ENCODE data around the gene NCOA3. TPM values are rescaled to one million over a fixed set of nuclear protein-coding genes. Genes with fewer than 3 reads are reported as not detected.
A peak's percentile ranks its signal among the peaks of the same experiment; 100 is the strongest.

NCOA3 gene
- total and polyA plus RNA-seq, 10 of the 15 experiments (the other 5 are each of a cell fraction or from before 2014, with no cell fraction given), result 16.9 to 96.2 (median 73.6) TPM

DNA sequence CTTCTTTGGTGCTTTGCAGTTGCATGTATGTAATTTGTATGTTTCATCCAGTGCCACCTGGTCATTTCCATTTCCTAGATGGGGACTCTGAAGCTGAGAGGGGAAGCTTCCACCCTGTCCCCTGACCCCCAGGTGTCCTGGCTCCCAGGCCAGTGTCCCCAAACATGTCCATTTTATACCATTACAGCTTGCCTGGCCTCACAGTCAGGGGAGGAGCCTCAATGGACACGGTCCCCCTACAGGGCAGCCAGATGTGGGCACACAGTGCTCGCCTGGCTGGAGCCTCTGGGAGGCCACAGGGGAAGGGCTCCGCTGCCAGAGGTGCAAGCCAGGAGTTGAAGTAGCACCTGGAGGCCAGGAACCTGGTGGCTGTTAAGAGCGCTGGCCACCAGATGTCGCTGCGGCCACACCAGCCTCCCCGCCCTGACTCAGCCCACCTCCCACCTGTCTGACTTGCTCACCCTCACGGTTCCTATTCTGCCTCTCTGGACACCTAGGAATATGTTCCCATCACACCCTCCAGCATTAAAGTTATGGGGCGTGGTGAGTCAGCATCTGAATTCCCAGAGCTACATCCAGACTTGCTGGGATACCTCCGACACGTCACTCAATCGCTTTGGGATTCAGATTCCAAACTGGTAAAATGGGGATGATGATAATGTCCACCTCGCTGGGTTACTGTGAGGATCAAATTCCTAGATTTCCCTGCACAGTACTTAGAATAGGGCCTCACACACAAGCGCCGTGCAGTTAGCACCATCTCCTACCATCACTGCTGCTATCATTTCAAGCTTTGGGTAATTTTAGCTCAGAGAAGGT lies 176.2 kb downstream of the NCOA3 start (continued):
- TF ChIP-seq, protein P1, sequence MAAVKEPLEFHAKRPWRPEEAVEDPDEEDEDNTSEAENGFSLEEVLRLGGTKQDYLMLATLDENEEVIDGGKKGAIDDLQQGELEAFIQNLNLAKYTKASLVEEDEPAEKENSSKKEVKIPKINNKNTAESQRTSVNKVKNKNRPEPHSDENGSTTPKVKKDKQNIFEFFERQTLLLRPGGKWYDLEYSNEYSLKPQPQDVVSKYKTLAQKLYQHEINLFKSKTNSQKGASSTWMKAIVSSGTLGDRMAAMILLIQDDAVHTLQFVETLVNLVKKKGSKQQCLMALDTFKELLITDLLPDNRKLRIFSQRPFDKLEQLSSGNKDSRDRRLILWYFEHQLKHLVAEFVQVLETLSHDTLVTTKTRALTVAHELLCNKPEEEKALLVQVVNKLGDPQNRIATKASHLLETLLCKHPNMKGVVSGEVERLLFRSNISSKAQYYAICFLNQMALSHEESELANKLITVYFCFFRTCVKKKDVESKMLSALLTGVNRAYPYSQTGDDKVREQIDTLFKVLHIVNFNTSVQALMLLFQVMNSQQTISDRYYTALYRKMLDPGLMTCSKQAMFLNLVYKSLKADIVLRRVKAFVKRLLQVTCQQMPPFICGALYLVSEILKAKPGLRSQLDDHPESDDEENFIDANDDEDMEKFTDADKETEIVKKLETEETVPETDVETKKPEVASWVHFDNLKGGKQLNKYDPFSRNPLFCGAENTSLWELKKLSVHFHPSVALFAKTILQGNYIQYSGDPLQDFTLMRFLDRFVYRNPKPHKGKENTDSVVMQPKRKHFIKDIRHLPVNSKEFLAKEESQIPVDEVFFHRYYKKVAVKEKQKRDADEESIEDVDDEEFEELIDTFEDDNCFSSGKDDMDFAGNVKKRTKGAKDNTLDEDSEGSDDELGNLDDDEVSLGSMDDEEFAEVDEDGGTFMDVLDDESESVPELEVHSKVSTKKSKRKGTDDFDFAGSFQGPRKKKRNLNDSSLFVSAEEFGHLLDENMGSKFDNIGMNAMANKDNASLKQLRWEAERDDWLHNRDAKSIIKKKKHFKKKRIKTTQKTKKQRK (IDR thresholded peaks at IDR 0.05; ENCODE audit: low read depth, low read length), result no peak
- TF ChIP-seq CHD2 (IDR thresholded peaks at IDR 0.05; ENCODE audit: borderline replicate concordance, low read depth, low read length), result no peak
- TF ChIP-seq, protein P2, sequence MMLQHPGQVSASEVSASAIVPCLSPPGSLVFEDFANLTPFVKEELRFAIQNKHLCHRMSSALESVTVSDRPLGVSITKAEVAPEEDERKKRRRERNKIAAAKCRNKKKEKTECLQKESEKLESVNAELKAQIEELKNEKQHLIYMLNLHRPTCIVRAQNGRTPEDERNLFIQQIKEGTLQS (IDR thresholded peaks at IDR 0.05; ENCODE audit: borderline replicate concordance, extremely low read depth, low read depth, low read length), result no peak
- TF ChIP-seq PAX8 (IDR thresholded peaks at IDR 0.05), result no peak
- TF ChIP-seq KDM1A (IDR thresholded peaks at IDR 0.05; ENCODE audit: borderline replicate concordance), result no peak
- TF ChIP-seq GATAD2B (conservative IDR thresholded peaks at IDR 0.05; ENCODE audit: low read depth), result no peak
- no peak for TF ChIP-seq PML (IDR thresholded peaks at IDR 0.05; ENCODE audit: low read length)
- TF ChIP-seq, protein P3, sequence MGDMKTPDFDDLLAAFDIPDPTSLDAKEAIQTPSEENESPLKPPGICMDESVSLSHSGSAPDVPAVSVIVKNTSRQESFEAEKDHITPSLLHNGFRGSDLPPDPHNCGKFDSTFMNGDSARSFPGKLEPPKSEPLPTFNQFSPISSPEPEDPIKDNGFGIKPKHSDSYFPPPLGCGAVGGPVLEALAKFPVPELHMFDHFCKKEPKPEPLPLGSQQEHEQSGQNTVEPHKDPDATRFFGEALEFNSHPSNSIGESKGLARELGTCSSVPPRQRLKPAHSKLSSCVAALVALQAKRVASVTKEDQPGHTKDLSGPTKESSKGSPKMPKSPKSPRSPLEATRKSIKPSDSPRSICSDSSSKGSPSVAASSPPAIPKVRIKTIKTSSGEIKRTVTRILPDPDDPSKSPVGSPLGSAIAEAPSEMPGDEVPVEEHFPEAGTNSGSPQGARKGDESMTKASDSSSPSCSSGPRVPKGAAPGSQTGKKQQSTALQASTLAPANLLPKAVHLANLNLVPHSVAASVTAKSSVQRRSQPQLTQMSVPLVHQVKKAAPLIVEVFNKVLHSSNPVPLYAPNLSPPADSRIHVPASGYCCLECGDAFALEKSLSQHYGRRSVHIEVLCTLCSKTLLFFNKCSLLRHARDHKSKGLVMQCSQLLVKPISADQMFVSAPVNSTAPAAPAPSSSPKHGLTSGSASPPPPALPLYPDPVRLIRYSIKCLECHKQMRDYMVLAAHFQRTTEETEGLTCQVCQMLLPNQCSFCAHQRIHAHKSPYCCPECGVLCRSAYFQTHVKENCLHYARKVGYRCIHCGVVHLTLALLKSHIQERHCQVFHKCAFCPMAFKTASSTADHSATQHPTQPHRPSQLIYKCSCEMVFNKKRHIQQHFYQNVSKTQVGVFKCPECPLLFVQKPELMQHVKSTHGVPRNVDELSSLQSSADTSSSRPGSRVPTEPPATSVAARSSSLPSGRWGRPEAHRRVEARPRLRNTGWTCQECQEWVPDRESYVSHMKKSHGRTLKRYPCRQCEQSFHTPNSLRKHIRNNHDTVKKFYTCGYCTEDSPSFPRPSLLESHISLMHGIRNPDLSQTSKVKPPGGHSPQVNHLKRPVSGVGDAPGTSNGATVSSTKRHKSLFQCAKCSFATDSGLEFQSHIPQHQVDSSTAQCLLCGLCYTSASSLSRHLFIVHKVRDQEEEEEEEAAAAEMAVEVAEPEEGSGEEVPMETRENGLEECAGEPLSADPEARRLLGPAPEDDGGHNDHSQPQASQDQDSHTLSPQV (IDR thresholded peaks at IDR 0.05), result 0 out of 2 replicates have a peak, but pooled peaks have one; percentile 23
- peak; percentile 31; the same call in 1 of the 2 replicates for TF ChIP-seq NFXL1 (IDR thresholded peaks at IDR 0.05; ENCODE audit: borderline replicate concordance)
- TF ChIP-seq EED (IDR thresholded peaks at IDR 0.05; ENCODE audit: low read depth), result no peak
- TF ChIP-seq EGR1 (IDR thresholded peaks at IDR 0.05; ENCODE audit: borderline replicate concordance in 1 of 2, low read depth in 2 of 2, low read length in 2 of 2), result no peak
- TF ChIP-seq NBN (IDR thresholded peaks at IDR 0.05), result no peak
- TF ChIP-seq, protein P4, sequence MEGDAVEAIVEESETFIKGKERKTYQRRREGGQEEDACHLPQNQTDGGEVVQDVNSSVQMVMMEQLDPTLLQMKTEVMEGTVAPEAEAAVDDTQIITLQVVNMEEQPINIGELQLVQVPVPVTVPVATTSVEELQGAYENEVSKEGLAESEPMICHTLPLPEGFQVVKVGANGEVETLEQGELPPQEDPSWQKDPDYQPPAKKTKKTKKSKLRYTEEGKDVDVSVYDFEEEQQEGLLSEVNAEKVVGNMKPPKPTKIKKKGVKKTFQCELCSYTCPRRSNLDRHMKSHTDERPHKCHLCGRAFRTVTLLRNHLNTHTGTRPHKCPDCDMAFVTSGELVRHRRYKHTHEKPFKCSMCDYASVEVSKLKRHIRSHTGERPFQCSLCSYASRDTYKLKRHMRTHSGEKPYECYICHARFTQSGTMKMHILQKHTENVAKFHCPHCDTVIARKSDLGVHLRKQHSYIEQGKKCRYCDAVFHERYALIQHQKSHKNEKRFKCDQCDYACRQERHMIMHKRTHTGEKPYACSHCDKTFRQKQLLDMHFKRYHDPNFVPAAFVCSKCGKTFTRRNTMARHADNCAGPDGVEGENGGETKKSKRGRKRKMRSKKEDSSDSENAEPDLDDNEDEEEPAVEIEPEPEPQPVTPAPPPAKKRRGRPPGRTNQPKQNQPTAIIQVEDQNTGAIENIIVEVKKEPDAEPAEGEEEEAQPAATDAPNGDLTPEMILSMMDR (IDR thresholded peaks at IDR 0.05 in 2 of 3, conservative IDR thresholded peaks at IDR 0.05 in 1 of 3; ENCODE audit: control insufficient read depth in 2 of 3, extremely low read depth in 1 of 3, insufficient read depth in 1 of 3, low read depth in 3 of 3, low read length in 3 of 3), result peak; percentile 80 to 90 (median 83)
- no peak for TF ChIP-seq SMAD5 (IDR thresholded peaks at IDR 0.05; ENCODE audit: low read depth)
- no peak for TF ChIP-seq SUPT20H (IDR thresholded peaks at IDR 0.05; ENCODE audit: borderline replicate concordance, control insufficient read depth, low read depth, low read length)

All from GM12878 (cell line).